HEK293 (cell line): ENCODE results near the gene CORO6.

ENCODE experiments used
- CTCF ChIA-PET: fragments of 350-600 bp; formaldehyde crosslinking; extraction: SDS; loops from one replicate; lab custom pipeline; 2021; ENCODE audit warnings: antibody characterized with exemption; lab: Yijun Ruan, JAX
- POLR2A ChIA-PET: fragments of 300-600 bp; formaldehyde crosslinking; extraction: SDS; loops from one replicate; lab custom pipeline; 2020; ENCODE audit warnings: antibody characterized with exemption, inconsistent platforms; lab: Yijun Ruan, JAX
- H3K27ac ChIP-seq: fragments of 200-500 bp; sonication (Bioruptor generic); 2 replicates; pipeline ENCODE4 v1.5.1; 2014; ENCODE audit warnings: low read depth, low read length, control low read depth, inconsistent platforms; ENCODE audit errors: extremely low read depth
- H3K36me3 ChIP-seq, 2 experiments: fragments of 200-500 bp in 1 of 2; sonication (Bioruptor generic) in 1 of 2; 1 replicate in 1 of 2; 2 replicates in 1 of 2; pipeline ENCODE4 v1.5.1; 2014 to 2017; ENCODE audit warnings: inconsistent platforms in 2 of 2, low read length in 2 of 2; ENCODE audit not compliant: control insufficient read depth in 2 of 2, insufficient read depth in 1 of 2
- H3K4me1 ChIP-seq: fragments of 200-500 bp; sonication (Bioruptor generic); 2 replicates; pipeline ENCODE4 v1.5.1; 2014; ENCODE audit warnings: mild to moderate bottlenecking, low read length, inconsistent platforms; ENCODE audit not compliant: control insufficient read depth, insufficient read depth
- H3K4me3 ChIP-seq: 2 replicates; pipeline ENCODE4 v1.5.1; 2011; ENCODE audit warnings: low read depth, mild to moderate bottlenecking, control low read depth, low read length, moderate library complexity
- H3K9me3 ChIP-seq: fragments of 200-500 bp; sonication (Bioruptor generic); 2 replicates; pipeline ENCODE4 v1.5.1; 2014; ENCODE audit warnings: low read depth, low read length, inconsistent platforms; ENCODE audit not compliant: control insufficient read depth, insufficient read depth
- HIC1 ChIP-seq: fragments of 450-650 bp; formaldehyde crosslinking; IDR thresholded peaks from 2 replicates; pipeline ENCODE4 v1.5.1; 2016; ENCODE audit warnings: missing biosample characterization, missing genetic modification characterization
- KLF17 ChIP-seq: fragments of 450-650 bp; formaldehyde crosslinking; IDR thresholded peaks from 2 replicates; pipeline ENCODE4 v1.5.1; 2016; ENCODE audit warnings: missing biosample characterization, missing genetic modification characterization
- OVOL3 ChIP-seq: fragments of 450-650 bp; formaldehyde crosslinking; IDR thresholded peaks from 2 replicates; pipeline ENCODE4 v1.5.1; 2016; ENCODE audit warnings: missing biosample characterization, missing genetic modification characterization
- PATZ1 ChIP-seq: fragments of 450-650 bp; formaldehyde crosslinking; IDR thresholded peaks from 2 replicates; pipeline ENCODE4 v1.5.1; 2016; ENCODE audit warnings: missing biosample characterization, missing genetic modification characterization
- SCRT2 ChIP-seq: fragments of 450-650 bp; formaldehyde crosslinking; IDR thresholded peaks from 2 replicates; pipeline ENCODE4 v1.5.1; 2016; ENCODE audit warnings: missing biosample characterization, missing genetic modification characterization
- TRIM28 ChIP-seq: IDR thresholded peaks from 2 replicates; pipeline ENCODE4 v1.6.1; 2011; ENCODE audit warnings: low read length, control low read depth, borderline replicate concordance
- ZBTB11 ChIP-seq: fragments of 450-650 bp; formaldehyde crosslinking; conservative IDR thresholded peaks from 2 replicates; pipeline ENCODE4 v1.5.1; 2016; ENCODE audit warnings: low read depth, missing biosample characterization, missing genetic modification characterization
- ZBTB26 ChIP-seq: fragments of 450-650 bp; formaldehyde crosslinking; optimal IDR thresholded peaks from 2 replicates; pipeline ENCODE3; 2016; ENCODE audit warnings: missing biosample characterization, mild to moderate bottlenecking, missing genetic modification characterization
- ZBTB8A ChIP-seq: fragments of 450-650 bp; formaldehyde crosslinking; IDR thresholded peaks from 2 replicates; pipeline ENCODE4 v1.5.1; 2016; ENCODE audit warnings: missing biosample characterization, missing genetic modification characterization
- ZNF138 ChIP-seq: fragments of 450-650 bp; formaldehyde crosslinking; IDR thresholded peaks from 2 replicates; pipeline ENCODE4 v1.5.1; 2016; ENCODE audit warnings: missing biosample characterization, missing genetic modification characterization, borderline replicate concordance
- ZNF140 ChIP-seq: fragments of 450-650 bp; formaldehyde crosslinking; IDR thresholded peaks from 2 replicates; pipeline ENCODE4 v1.5.1; 2016; ENCODE audit warnings: missing biosample characterization, missing genetic modification characterization
- ZNF280C ChIP-seq: fragments of 450-650 bp; formaldehyde crosslinking; IDR thresholded peaks from 2 replicates; pipeline ENCODE4 v1.5.1; 2016; ENCODE audit warnings: missing biosample characterization, missing genetic modification characterization
- ZNF335 ChIP-seq: fragments of 450-650 bp; formaldehyde crosslinking; conservative IDR thresholded peaks from 2 replicates; pipeline ENCODE4 v1.5.1; 2016; ENCODE audit warnings: missing biosample characterization, missing genetic modification characterization
- ZNF510 ChIP-seq: fragments of 450-650 bp; formaldehyde crosslinking; IDR thresholded peaks from 2 replicates; pipeline ENCODE4 v1.5.1; 2018; ENCODE audit warnings: mild to moderate bottlenecking, missing genetic modification characterization, missing biosample characterization; ENCODE audit not compliant: insufficient replicate concordance
- ZNF596 ChIP-seq: fragments of 450-650 bp; IDR thresholded peaks from 2 replicates; pipeline ENCODE4 v1.5.0; 2018; ENCODE audit warnings: missing biosample characterization, mild to moderate bottlenecking, missing genetic modification characterization, moderate library complexity
- ZNF626 ChIP-seq: fragments of 450-650 bp; sonication (Bioruptor Pico); formaldehyde crosslinking; IDR thresholded peaks from 2 replicates; pipeline ENCODE4 v1.5.1; 2018; ENCODE audit warnings: missing biosample characterization, missing genetic modification characterization, inconsistent platforms
- ZNF830 ChIP-seq: fragments of 450-650 bp; IDR thresholded peaks from 2 replicates; pipeline ENCODE4 v1.5.0; 2018; ENCODE audit warnings: missing biosample characterization, missing genetic modification characterization, low read depth, mild to moderate bottlenecking, moderate library complexity
- ZSCAN16 ChIP-seq: fragments of 450-650 bp; formaldehyde crosslinking; IDR thresholded peaks from 2 replicates; pipeline ENCODE4 v1.5.1; 2016; ENCODE audit warnings: missing biosample characterization, missing genetic modification characterization

CORO6 gene

GRCh38 chr17:29594519-29595090 lies 28.1 kb downstream of the CORO6 start:
- Histone ChIP-seq H3K4me3 (peak overlapping the region; percentile 67; the same call in 1 of the 2 replicates), H3K27ac (peak overlapping the region; percentile 72; the same call in 1 of the 2 replicates), H3K4me1 (peaks cover 43% of the 10 kb centered on the region), H3K36me3 (no peaks in the 10 kb centered on the region), H3K9me3 (no peaks in the 10 kb centered on the region)
- CTCF ChIA-PET: interaction anchor here (0.5 to 5.1 kb wide), 12 partner anchors 10 to 445 kb away, joined by 3 to 74 read pairs (median 4); no protein-coding TSS in a partner anchor
- TF ChIP-seq ZNF138 (tag by site-specific recombination): no peak
- TF ChIP-seq ZNF335 (tag by site-specific recombination): peak; percentile 9; the same call in 1 of the 2 replicates
- TF ChIP-seq ZNF830: no peak
- 0 out of 2 replicates have a peak, but pooled peaks have one; percentile 10 for TF ChIP-seq SCRT2
- no peak for TF ChIP-seq TRIM28
- peak; percentile 74 for TF ChIP-seq HIC1 (tag by site-specific recombination)
- POLR2A ChIA-PET: interaction anchor here (1.2 to 1.7 kb wide), 2 partner anchors 14 to 28 kb away, joined by 4 to 5 read pairs; partner anchors contain the start of gene CORO6

GRCh38 chr17:29593591-29594518 lies 28.9 kb downstream of the CORO6 start:
- POLR2A ChIA-PET: interaction anchor here (1.2 to 2.1 kb wide), 4 partner anchors 13 to 204 kb away, joined by 4 to 11 read pairs (median 5); partner anchors contain the start of genes CORO6 and TAOK1
- Histone ChIP-seq H3K4me3 (peak overlapping the region; percentile 67), H3K4me1 (peaks cover 43% of the 10 kb centered on the region), H3K36me3 (no peaks in the 10 kb centered on the region), H3K9me3 (no peaks in the 10 kb centered on the region), H3K27ac (peak overlapping the region; percentile 72; the same call in 1 of the 2 replicates)
- CTCF ChIA-PET: interaction anchor here (0.5 to 5.1 kb wide), 17 partner anchors 11 to 500 kb away, joined by 3 to 74 read pairs (median 4); partner anchors contain the start of gene SSH2
- TF ChIP-seq ZBTB26 (tag by site-specific recombination): peak; percentile 33
- peak; percentile 88; the same call in 1 of the 2 replicates for TF ChIP-seq KLF17 (tag by site-specific recombination)
- TF ChIP-seq ZNF510 (tag by site-specific recombination): no peak
- peak; percentile 93 for TF ChIP-seq ZNF335 (tag by site-specific recombination)
- TF ChIP-seq ZBTB11 (tag by site-specific recombination): peak; percentile 28
- TF ChIP-seq TRIM28: no peak
- no peak for TF ChIP-seq ZNF626 (tag by site-specific recombination)
- no peak for TF ChIP-seq ZNF596
- TF ChIP-seq OVOL3: no peak
- no peak for TF ChIP-seq ZNF140 (tag by site-specific recombination)
- TF ChIP-seq PATZ1 (tag by site-specific recombination): peak; percentile 88
- TF ChIP-seq ZNF280C: no peak
- TF ChIP-seq ZSCAN16 (tag by site-specific recombination): no peak
- peak; percentile 73 for TF ChIP-seq ZBTB8A (tag by site-specific recombination)
